Measurements from ENCODE around the gene SUMO2.
"Not testable (repeated sequence)": the region's sequence is repeated elsewhere in the genome, so short reads cannot be mapped to it uniquely, and the experiment has no call there.

SUMO2 gene

DNA sequence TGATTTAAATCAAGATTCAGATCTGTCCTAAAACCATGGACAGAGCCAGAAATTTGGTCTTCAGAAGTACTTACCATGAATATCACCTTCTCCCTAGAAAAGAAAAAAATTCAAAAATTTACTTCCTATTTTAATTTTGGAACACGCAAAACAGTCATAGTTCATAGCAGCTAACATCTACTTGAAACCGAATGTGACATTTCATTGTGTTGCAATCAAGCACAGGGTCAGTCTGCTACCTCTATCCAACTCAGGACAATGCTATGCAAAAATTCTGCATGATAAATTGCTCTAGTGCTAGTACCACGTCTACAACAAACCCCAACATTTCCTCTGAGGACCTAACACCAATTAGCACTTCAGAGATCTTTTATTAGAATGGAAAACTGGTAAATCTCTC is 36.2 kb downstream of the SUMO2 start:
- no peak overlapping the region for H3K4me3 Mint-ChIP-seq
- peaks cover 46% of the 10 kb centered on the region for H3K36me3 Mint-ChIP-seq (ENCODE audit: low read depth)
- peaks cover 12% of the 10 kb centered on the region for H3K4me1 Mint-ChIP-seq (ENCODE audit: low read depth)
- no peak for DNase-seq (ENCODE audit: low spot score)
- no peak overlapping the region for H3K27ac Mint-ChIP-seq
- no peaks in the 10 kb centered on the region for H3K9me3 Mint-ChIP-seq
- no peaks in the 10 kb centered on the region for H3K27me3 Mint-ChIP-seq (ENCODE audit: low read depth)

DNA sequence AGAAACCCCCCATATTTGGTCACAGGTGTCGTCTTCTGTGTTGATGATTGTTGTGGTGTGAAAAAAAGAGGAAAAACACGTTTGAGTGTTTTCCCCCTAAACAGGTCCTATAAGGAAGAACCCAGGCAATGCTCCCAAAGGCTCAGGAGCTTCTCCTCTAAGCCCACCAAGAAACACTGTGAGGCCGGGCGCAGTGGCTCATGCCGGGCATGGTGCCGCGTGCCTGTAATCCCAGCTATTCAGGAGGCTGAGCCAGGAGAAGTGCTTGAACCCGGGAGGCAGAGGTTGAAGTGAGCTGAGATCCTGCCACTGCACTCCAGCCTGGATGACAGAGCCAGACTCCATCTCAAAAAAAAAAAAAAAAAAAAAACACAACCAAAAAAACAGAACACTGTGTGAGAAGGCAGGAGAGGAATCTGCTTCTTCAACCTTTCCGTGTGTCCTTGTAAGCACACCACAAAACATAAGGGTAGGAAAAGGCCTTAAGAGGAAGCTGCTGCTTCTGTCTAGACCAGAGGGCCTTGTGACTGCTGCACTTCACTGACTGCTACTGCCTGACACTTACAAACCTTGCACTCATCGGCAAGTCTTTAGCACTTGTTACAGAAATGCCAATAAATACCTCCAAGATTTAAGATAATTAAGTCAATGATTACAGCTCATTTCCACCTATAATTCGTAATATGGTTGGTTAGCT is 37.8 kb downstream of the SUMO2 start:
- no peak for DNase-seq (ENCODE audit: low spot score)
- Mint-ChIP-seq H3K27me3 (ENCODE audit: low read depth) (no peaks in the 10 kb centered on the region), H3K27ac (no peak overlapping the region)

DNA sequence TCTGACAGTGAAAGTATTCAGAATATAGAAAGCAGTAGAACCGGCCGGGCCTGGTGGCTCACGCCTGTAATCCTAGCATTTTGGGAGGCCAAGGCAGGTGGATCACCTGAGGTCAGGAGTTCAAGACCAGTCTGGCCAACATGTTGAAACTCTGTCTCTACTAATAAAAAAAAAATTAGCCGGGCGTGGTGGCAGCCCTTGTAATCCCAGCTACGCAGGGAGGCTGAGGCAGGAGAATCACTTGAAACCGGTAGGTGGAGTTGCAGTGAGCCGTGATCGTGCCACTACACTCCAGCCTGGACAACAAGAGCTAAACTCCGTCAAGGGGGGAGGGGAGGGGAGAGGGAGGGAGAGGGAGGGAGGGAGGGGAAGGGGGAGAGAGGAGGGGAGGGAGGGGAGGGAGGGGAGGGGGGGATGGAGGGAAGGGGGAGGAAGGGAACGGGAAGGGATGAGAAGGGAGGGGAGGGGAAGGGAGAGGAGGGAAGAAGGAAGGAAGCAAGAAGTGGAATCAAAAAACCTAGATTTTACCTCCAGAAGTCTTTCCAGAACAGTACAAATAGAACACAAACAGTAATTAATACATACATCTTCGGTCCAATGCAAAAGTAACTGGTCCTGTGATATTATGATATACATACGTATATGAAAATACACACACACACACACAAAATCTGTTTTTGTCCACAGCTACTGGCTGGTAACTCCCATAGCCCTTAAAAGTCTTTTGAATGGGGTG is 40.4 kb downstream of the SUMO2 start:
- DNase-seq (ENCODE audit: low spot score), result no peak
- no peak overlapping the region for H3K4me3 Mint-ChIP-seq
- H3K27ac Mint-ChIP-seq, result peak overlapping the region; percentile 85
- H3K36me3 Mint-ChIP-seq (ENCODE audit: low read depth), result peaks cover 50% of the 10 kb centered on the region
- no peaks in the 10 kb centered on the region for H3K27me3 Mint-ChIP-seq (ENCODE audit: low read depth)
- H3K9me3 Mint-ChIP-seq, result no peaks in the 10 kb centered on the region
- peaks cover 11% of the 10 kb centered on the region for H3K4me1 Mint-ChIP-seq (ENCODE audit: low read depth)

More for the DNA sequence above, 37.8 kb downstream of the SUMO2 start:
- H3K4me3 Mint-ChIP-seq, result no peak overlapping the region
- H3K4me1 Mint-ChIP-seq (ENCODE audit: low read depth), result peaks cover 20% of the 10 kb centered on the region
- H3K9me3 Mint-ChIP-seq, result no peaks in the 10 kb centered on the region
- H3K36me3 Mint-ChIP-seq (ENCODE audit: low read depth), result peaks cover 61% of the 10 kb centered on the region

DNA sequence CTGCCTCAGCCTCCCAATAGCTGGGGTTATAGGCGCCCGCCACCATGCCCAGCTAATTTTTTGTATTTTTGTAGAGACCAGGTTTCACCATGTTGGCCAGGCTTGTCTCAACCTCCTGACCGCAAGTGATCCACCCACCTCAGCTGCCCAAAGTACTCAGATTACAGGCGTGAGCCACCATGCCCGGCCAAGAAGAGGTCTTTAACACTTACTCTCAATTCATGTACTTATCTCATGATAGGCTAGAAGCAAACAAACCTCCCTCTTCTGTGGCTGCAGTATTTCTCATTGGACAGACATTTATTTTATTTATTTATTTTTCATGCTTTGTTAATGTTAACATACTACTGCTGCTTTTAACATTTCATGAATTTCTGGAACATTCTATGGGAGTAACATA is 44.2 kb downstream of the SUMO2 start:
- peaks cover 14% of the 10 kb centered on the region for H3K4me1 Mint-ChIP-seq (ENCODE audit: low read depth)
- H3K27ac Mint-ChIP-seq, result no peak overlapping the region
- no peaks in the 10 kb centered on the region for H3K9me3 Mint-ChIP-seq
- H3K36me3 Mint-ChIP-seq (ENCODE audit: low read depth), result peaks cover 36% of the 10 kb centered on the region
- DNase-seq (ENCODE audit: low spot score), result no peak
- H3K4me3 Mint-ChIP-seq, result no peak overlapping the region
- no peaks in the 10 kb centered on the region for H3K27me3 Mint-ChIP-seq (ENCODE audit: low read depth)

DNA sequence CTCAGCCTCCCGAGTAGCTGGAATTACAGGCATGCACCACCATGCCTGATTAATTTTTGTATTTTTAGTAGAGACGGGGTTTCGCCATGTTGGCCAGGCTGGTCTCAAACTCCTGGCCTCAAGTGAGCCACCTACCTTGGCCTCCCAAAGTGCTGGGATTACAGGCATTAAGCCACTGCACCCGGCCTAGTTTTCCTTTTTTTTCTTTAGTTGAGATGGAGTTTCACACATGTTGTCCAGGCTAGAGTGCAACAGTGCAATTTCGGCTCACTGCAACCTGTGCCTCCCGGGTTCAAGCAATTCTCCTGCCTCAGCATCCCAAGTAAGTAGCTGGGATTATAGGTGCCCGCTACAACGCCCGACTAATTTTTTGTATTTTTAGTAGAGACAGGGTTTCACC is 45.0 kb downstream of the SUMO2 start:
- H3K9me3 Mint-ChIP-seq; H3K4me3 Mint-ChIP-seq; H3K27ac Mint-ChIP-seq; H3K27me3 Mint-ChIP-seq (ENCODE audit: low read depth); DNase-seq (ENCODE audit: low spot score): not testable (repeated sequence)
- peaks cover 14% of the 10 kb centered on the region for H3K4me1 Mint-ChIP-seq (ENCODE audit: low read depth)
- peaks cover 36% of the 10 kb centered on the region for H3K36me3 Mint-ChIP-seq (ENCODE audit: low read depth)

DNA sequence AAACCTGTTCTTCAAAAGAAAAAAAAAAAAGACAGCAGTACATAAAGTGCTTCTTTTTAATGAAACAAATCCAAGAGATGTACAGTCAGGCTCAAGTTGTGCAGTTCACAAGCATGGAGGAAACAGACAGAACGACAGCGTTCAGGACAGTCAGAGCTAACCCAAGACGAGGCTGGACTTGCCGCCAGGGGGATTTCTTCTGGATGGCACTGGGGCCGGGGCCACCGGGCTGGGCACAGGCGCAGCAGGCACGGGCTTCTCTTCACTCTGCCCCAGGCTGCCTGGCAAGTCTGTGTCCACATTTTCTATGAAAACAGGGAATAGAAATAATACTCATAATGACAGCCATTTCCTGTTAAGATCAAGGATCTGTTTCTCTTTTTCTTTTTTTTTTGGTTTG is 46.8 kb downstream of the SUMO2 start:
- Mint-ChIP-seq H3K9me3 (no peaks in the 10 kb centered on the region), H3K27me3 (ENCODE audit: low read depth) (no peaks in the 10 kb centered on the region), H3K36me3 (ENCODE audit: low read depth) (peaks cover 25% of the 10 kb centered on the region), H3K4me3 (no peak overlapping the region), H3K4me1 (ENCODE audit: low read depth) (peaks cover 11% of the 10 kb centered on the region), H3K27ac (peak overlapping the region; percentile 26)
- DNase-seq (ENCODE audit: low spot score), result no peak

DNA sequence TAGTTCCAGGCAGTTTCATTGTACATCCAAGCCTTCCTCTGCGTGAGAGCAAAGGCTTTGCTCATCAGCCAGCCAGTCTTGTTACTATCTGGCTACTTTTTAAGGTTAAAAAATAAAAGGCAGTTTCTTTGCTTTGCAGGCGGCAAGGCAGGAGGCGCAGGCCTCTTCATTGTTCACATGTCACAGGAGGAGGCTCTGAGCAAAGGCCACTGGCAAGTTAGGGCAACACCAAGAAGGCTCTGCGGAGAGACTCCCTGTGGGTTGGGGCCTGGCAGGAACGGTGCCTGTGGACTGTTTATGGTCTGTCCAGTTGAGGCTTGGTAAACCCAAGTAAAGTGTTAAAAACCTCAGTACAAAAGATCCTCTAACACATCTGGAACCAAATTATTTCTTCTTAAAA is 47.3 kb downstream of the SUMO2 start:
- no peak overlapping the region for H3K4me3 Mint-ChIP-seq
- no peaks in the 10 kb centered on the region for H3K9me3 Mint-ChIP-seq
- no peaks in the 10 kb centered on the region for H3K27me3 Mint-ChIP-seq (ENCODE audit: low read depth)
- peak overlapping the region; percentile 26 for H3K27ac Mint-ChIP-seq
- peaks cover 12% of the 10 kb centered on the region for H3K4me1 Mint-ChIP-seq (ENCODE audit: low read depth)
- H3K36me3 Mint-ChIP-seq (ENCODE audit: low read depth), result peaks cover 25% of the 10 kb centered on the region
- DNase-seq (ENCODE audit: low spot score), result no peak

DNA sequence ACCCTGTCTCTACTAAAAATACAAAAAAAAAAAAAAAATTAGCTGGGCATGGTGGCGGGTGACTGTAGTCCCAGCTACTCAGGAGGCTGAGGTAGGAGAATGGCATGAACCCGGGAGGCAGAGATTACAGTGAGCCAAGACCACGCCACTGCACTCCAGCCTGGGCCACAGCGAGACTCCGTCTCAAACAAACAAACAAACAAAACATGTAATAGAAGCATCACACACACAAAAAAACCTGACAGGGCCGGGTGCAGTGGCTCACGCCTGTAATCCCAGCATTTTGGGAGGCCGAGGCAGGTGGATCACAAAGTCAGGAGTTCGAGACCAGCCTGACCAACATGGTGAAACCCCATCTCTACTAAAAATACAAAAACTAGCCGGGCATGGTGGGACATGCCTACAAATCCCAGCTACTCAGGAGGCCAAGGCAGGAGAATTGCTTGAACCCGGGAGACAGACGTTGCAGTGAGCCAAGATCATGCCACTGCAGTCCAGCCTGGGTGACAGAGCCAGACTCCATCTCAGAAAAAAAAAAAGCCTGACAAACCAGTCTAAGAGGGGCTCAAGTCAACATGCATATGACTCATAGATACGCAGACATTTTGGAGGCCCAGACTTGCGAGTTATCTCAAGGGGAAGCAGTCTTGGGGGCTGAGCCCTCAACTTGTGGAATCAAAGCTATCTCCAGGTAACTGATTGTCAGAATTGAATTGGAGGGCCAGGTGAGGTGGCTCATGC is 49.0 kb downstream of the SUMO2 start:
- H3K9me3 Mint-ChIP-seq; H3K27ac Mint-ChIP-seq; H3K4me3 Mint-ChIP-seq; DNase-seq (ENCODE audit: low spot score); H3K27me3 Mint-ChIP-seq (ENCODE audit: low read depth): not testable (repeated sequence)
- peaks cover 22% of the 10 kb centered on the region for H3K36me3 Mint-ChIP-seq (ENCODE audit: low read depth)
- peaks cover 18% of the 10 kb centered on the region for H3K4me1 Mint-ChIP-seq (ENCODE audit: low read depth)

DNA sequence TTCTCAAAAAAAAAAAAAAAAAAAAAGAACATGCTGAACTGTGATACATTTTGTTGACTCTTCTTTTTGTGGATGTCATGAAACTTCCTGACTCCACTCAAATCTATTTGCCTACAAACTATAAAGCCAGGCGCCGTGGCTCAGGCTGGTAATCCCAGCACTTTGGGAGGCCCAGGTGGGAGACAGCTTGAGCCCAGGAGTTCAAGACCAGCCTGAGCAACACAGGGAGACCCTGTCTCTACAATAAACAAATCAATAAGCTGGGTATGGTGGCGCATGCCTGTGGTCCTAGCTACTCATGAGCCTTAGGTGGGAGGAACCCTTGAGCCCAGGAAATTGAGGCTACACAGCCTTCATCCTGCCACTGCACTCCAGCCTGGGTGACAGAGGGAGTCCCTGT is 49.8 kb downstream of the SUMO2 start:
- H3K4me3 Mint-ChIP-seq, result no peak overlapping the region
- H3K9me3 Mint-ChIP-seq, result no peaks in the 10 kb centered on the region
- H3K4me1 Mint-ChIP-seq (ENCODE audit: low read depth), result peaks cover 18% of the 10 kb centered on the region
- DNase-seq (ENCODE audit: low spot score), result no peak
- no peaks in the 10 kb centered on the region for H3K27me3 Mint-ChIP-seq (ENCODE audit: low read depth)
- H3K36me3 Mint-ChIP-seq (ENCODE audit: low read depth), result peaks cover 23% of the 10 kb centered on the region
- H3K27ac Mint-ChIP-seq, result no peak overlapping the region

DNA sequence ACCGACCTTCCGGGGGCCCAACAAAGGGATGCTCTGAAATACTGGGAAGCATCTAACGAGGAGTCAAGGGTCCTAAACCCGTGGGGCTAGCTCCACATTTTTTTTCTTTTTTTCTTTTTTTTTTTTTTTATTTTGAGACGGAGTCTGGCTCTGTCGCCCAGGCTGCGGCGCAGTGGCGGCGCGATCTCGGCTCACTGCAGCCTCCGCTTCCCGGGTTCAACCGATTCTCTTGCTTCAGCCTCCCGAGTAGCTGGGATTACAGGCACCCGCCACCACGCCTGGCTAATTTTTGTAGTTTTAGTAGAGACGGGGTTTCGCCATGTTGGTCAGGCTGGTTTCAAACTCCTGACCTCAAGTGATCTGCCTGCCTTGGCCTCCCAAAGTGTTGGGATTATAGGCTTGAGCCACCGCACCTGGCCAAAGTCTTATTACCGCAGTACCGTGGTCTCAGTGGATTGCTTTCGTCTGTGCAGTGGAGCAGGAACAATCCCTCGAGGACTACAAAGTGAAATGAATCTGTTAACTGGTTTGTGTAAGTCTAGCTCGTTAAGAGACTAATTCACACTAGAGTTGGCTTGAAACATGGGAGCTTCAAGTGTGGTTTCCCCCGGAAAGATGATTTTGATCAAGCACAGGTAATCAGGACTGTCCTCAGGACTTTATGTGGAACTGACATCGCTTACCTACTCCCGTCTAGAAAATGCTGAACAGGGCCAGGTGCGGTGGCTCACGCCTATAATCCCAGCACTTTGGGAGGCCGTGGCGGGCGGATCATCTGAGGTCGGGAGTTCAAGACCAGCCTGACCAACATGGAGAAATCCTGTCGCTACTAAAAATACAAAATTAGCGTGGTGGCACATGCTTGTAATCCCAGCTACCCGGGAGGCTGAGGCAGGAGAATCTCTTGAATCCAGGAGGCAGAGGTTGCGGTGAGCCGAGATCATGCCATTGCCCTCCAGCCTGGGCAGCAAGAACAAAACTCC is 50.5 kb downstream of the SUMO2 start:
- H3K27ac Mint-ChIP-seq, result peak overlapping the region; percentile 80
- not testable (repeated sequence) for H3K9me3 Mint-ChIP-seq; DNase-seq (ENCODE audit: low spot score); H3K27me3 Mint-ChIP-seq (ENCODE audit: low read depth)
- H3K4me3 Mint-ChIP-seq, result peak overlapping the region; percentile 85
- peaks cover 18% of the 10 kb centered on the region for H3K4me1 Mint-ChIP-seq (ENCODE audit: low read depth)
- peaks cover 23% of the 10 kb centered on the region for H3K36me3 Mint-ChIP-seq (ENCODE audit: low read depth)

DNA sequence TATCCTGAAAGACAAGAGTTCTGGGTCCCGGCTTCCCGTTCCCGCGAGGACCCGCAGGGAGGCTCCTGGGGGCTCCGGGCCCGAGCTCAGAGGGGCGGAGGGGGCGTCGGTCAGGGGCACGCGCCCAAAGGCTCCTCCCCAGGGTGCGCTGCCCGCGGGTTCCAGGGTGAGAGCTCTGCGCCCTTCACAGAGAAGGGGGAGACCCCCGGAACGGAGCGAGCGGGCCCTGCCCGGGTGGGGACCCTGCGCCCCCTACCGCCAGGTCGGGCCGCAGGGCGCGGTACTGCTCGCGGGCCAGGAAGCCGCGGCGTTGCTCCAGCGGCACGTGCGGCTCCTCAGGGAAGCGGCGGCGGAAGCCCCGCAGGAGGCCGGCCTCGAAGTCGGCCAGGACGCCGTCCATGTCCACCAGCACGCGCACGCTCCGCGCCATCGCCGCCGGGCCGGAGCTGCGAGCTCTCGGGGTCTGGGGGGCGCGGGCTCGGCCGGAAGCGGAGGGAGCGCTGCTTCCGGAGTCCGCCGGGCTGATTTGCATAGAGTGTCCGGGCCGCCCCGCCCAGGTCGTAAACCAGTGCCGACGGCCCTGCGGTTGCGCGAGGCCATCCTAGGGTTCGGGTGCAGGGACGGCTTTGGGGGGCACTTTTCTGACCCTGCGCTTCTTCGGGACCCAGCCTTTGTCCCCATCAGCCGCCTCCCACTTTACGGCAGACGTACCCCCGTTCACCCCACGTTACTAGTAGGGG is 51.3 kb downstream of the SUMO2 start, which contains the start of gene NT5C:
TSS of gene NT5C (minus strand) at position 465 of the 740 bp plus-strand sequence. CDS start at position 430, 35 bp downstream.
- Mint-ChIP-seq H3K36me3 (ENCODE audit: low read depth) (peaks cover 23% of the 10 kb centered on the region), H3K27me3 (ENCODE audit: low read depth) (no peaks in the 10 kb centered on the region), H3K4me1 (ENCODE audit: low read depth) (peaks cover 15% of the 10 kb centered on the region), H3K4me3 (peak within 1 kb of the TSS; percentile 90), H3K9me3 (no peaks in the 10 kb centered on the region), H3K27ac (peak within 1 kb of the TSS; percentile 90)
- peak; percentile 80 for DNase-seq (ENCODE audit: low spot score)

DNA sequence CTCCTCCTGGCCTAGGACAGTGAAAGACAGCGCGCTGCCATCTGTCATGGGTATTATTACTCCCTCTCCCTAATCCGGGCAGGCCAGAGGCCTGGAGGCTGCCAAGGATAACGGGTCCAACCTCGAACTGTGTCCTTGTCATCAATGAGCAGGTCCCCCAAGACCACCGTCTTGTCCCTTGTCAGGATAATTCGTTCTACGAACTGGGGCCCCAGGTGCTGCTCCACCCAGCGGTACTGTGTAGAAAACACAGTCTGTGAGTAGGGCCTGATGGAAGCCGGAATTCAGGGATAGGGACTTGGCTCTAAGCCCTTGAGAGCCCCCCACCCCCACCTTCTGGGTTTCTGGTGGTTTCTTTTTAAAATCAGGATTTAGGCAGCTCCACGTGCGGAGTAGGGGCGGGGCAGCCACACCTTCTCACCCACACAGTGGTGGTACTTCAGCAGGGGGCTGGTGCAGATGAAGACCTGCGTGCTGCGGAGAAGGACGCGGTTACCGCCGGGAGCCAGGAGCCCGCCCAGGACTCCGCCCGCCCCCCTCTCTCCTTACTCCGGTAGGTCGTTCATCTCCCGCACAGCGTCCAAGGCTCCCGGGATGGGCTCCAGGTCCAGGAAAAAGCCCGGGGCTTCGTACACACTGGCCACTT is 52.0 kb downstream of the SUMO2 start:
- no peaks in the 10 kb centered on the region for H3K9me3 Mint-ChIP-seq
- peak overlapping the region; percentile 90 for H3K27ac Mint-ChIP-seq
- no peaks in the 10 kb centered on the region for H3K27me3 Mint-ChIP-seq (ENCODE audit: low read depth)
- peaks cover 21% of the 10 kb centered on the region for H3K36me3 Mint-ChIP-seq (ENCODE audit: low read depth)
- no peak for DNase-seq (ENCODE audit: low spot score)
- H3K4me1 Mint-ChIP-seq (ENCODE audit: low read depth), result peaks cover 21% of the 10 kb centered on the region
- H3K4me3 Mint-ChIP-seq, result peak overlapping the region; percentile 90
